NCI-H774 (cell line): ENCODE results near the gene CRLF1.

Source experiments
- DNase-seq: peaks from one replicate; lab custom pipeline; 2025; lab: John Stamatoyannopoulos, UW

Gene CRLF1

DNA sequence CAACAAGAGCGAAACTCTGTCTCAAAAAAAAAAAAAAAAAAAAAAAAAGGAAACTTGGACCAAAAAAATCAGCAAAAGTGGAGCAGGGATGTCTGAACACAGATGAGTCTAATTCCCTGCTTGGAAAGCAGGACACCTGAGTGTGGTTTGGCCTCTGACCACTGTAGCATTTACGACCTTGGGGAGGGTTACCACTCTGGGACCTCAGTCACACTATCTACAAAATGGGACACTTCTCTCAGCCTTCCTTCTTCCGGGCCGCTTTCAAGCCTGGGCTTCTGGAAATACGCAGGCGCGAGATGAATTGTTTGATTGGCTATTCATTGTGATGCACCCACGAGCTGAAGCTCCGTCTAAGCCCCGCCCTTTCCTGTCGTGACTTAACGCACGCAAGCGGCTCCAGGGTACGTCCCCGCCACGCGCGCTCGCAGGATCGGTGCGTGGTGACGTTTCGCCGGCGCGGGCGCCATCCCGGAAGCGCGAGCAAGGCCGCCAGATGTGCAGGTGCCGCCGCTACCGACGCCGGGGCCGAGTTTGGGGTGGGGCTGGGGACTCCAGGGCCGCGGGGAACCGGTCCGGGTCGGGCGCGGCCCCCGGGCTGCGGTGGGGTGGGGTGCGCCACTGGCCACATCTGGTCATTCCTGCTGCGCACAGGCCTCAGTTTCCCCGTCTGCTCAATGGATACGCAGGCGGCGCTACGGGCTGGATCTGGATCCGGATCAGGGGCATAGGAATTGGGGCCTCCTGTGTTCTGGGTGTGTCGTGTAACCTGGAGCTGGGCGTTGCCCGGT is 49.0 kb downstream of the CRLF1 start, which contains the start of gene KXD1:
Gene KXD1, plus strand, starts transcription at position 460 of the 791 bp plus-strand sequence. CDS start 4,187 bp downstream, outside the sequence.
- peak; percentile 95 for DNase-seq

GRCh38 chr19:18551631-18552030 is 55.0 kb downstream of the CRLF1 start:
- no peak for DNase-seq

- DNase-seq: peak; percentile 51
These were observed 62.7 kb downstream of the CRLF1 start for GRCh38 chr19:18543814-18544475.
